ENCODE data around the gene SYDE2.

DNA sequence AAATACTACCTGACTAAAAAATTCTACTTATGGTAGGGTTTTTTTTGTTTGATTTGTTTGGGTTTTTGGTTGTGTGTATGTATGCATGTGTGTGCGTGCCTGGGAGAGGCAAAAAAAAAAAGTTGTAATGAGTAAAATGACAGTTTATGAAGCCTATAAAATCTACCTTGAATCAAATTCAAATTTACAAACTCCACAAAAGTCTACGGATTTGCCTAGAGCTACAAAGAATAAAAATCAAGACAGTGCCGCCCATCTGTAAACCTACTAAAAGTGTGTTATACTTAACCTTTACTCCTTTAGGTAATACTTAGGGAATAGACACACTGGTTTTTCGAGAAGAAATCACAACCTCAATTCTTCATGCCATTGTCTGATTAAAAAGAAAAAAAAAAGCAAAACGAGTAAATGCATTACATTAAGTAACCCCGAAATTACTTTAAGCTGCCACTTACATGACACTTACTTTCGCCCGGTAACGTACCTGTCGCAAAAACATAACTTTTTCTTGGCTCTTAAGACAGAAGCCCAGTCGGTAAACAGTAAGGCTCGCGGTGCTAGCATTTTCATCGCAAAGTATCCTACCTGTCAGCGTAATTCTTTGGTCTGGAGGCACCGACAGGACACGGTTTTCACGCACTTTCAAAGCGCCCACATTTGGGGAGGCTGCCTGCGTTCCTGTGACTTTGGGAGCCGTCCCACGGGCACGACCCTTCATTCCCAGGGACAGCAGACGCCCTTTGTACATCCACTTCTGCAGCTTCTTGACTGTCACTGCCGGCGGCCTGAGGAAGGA, 951 bp downstream of the SYDE2 start:
- TF ChIP-seq RAD21 (IDR thresholded peaks at IDR 0.05; ENCODE audit: low read depth), result no peak
- no peak for TF ChIP-seq MAX (IDR thresholded peaks at IDR 0.05)
- TF ChIP-seq TAF1 (IDR thresholded peaks at IDR 0.05; ENCODE audit: low read depth), result no peak
- no peak for TF ChIP-seq EP300 (IDR thresholded peaks at IDR 0.05; ENCODE audit: borderline replicate concordance)
- no peak for TF ChIP-seq YY1 (IDR thresholded peaks at IDR 0.05; ENCODE audit: low read depth)

Measured in Ishikawa (cell line).